Left ventricle myocardium inferior (tissue), 1 donor: ENCODE results near the gene DAG1. TPM values are rescaled to one million over a fixed set of nuclear protein-coding genes. Genes with fewer than 3 reads are reported as not detected.

Experiments
- DNase-seq: peaks from one replicate; pipeline ENCODE4 v3.0.0-alpha.2; 2020
- H3K27ac ChIP-seq: fragments of 200-600 bp; replicated peaks from 2 replicates; pipeline ENCODE4 v1.8.0; 2021
- H3K27me3 ChIP-seq: fragments of 200-600 bp; 2 replicates; pipeline ENCODE4 v1.8.0; 2021; ENCODE audit warnings: low read depth
- H3K36me3 ChIP-seq: fragments of 200-600 bp; 2 replicates; pipeline ENCODE4 v1.8.0; 2021
- H3K4me1 ChIP-seq: fragments of 200-600 bp; 2 replicates; pipeline ENCODE4 v1.8.0; 2021
- H3K4me3 ChIP-seq: fragments of 200-600 bp; 2 replicates; pipeline ENCODE4 v1.8.0; 2021; ENCODE audit warnings: mild to moderate bottlenecking, moderate library complexity
- H3K9me3 ChIP-seq: fragments of 200-600 bp; replicated peaks from 2 replicates; pipeline ENCODE4 v1.8.0; 2021
- intact Hi-C: fragments of 100-400 bp; cut with micrococcal nuclease; formaldehyde crosslinking; loops from one replicate; pipeline ENCODE4 v1.11.0; 2022
- total RNA-seq: library from RNA; stranded (reverse); fragmentation: NEBNext Ultra II Directional; extraction: Animal tissue kit (Norgen Biotek cat#: 25700); gene quantifications from one replicate; pipeline ENCODE4 v1.2.1, GENCODE V29; 2021
- TF ChIP-seq, protein P1 (sequence below): fragments of 200-600 bp; IDR thresholded peaks from 2 replicates; pipeline ENCODE4 v1.8.0; 2021; ENCODE audit warnings: antibody characterized with exemption, mild to moderate bottlenecking, borderline replicate concordance
- donor health status: DM: no; HTN: yes; CAD: no; lungs with severe emphysema.

The DAG1 gene
- total RNA-seq, 1 donor from 2014 or later: 117 TPM

DNA sequence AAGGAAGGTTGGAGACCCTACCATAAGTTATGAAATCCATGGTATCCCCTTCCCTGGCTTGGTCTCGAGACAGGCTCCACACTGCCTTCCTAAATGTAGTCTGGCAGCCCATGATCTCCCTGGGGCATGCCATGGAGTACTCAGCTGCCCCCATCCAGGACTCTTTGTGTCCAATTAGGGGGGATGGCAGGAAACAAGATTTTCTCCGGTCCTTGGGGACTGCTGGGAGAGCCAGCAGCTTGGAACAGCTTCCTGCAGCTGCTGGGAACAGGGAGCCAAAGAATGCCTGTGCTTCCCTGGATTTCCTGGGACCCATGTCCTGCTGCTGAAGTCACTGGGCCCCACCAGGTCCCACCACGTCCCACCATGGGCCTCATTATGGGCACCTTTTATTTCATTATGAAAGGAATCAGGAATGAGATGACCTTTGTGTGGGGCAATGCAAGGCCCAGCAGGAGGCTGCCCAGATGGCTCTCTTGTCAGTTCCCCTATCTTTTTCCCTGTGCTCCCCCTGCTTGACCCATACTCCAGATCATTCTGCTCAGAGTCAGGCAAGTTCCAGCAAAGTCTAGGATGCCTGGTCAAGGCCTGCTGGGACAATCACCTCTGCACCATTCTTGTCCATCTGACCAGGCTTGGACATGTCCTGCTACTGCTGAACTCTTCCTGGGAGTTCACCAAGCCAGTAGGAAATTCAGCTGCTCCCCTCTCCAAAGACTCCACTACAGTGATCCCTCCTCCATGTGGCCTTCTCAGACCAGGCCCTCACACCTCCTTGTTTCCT, 15.0 kb upstream of the DAG1 start:
- TF ChIP-seq, protein P1, sequence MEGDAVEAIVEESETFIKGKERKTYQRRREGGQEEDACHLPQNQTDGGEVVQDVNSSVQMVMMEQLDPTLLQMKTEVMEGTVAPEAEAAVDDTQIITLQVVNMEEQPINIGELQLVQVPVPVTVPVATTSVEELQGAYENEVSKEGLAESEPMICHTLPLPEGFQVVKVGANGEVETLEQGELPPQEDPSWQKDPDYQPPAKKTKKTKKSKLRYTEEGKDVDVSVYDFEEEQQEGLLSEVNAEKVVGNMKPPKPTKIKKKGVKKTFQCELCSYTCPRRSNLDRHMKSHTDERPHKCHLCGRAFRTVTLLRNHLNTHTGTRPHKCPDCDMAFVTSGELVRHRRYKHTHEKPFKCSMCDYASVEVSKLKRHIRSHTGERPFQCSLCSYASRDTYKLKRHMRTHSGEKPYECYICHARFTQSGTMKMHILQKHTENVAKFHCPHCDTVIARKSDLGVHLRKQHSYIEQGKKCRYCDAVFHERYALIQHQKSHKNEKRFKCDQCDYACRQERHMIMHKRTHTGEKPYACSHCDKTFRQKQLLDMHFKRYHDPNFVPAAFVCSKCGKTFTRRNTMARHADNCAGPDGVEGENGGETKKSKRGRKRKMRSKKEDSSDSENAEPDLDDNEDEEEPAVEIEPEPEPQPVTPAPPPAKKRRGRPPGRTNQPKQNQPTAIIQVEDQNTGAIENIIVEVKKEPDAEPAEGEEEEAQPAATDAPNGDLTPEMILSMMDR: no peak
- no peaks in the 10 kb centered on the region for H3K36me3 ChIP-seq
- intact Hi-C loops: no loop called here

DNA sequence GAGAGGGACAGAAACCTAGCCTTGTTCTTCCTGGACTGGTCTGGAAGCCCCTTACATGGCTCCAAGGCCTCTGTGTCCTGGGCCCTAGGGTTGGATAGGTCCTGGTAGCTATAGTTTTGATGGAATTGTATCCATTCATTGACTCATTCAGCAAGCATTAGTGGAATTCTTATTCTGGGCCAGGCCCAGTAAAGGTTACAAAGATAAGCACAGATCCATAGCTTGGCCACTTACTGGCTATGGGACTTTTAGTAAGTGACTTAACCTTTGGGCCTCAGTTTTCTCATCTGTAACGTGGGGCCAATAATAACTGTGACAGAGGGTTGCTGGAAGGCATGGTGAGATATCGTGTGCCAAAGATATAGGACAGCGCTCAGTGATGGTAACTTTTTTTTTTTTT, 13.6 kb upstream of the DAG1 start:
- DNase-seq: no peak
- H3K4me3 ChIP-seq: no peak overlapping the region
- no peaks in the 10 kb centered on the region for H3K36me3 ChIP-seq
- no peaks in the 10 kb centered on the region for H3K27me3 ChIP-seq
- H3K4me1 ChIP-seq: peaks cover 43% of the 10 kb centered on the region
- H3K9me3 ChIP-seq: no peaks in the 10 kb centered on the region
- intact Hi-C loops: no loop called here
- peak overlapping the region; percentile 72 for H3K27ac ChIP-seq
- TF ChIP-seq, protein P1: no peak

More for the DNA sequence above, 15.0 kb upstream of the DAG1 start:
- Histone ChIP-seq H3K4me1 (peaks cover 35% of the 10 kb centered on the region), H3K4me3 (no peak overlapping the region), H3K9me3 (no peaks in the 10 kb centered on the region), H3K27ac (peak overlapping the region; percentile 72), H3K27me3 (no peaks in the 10 kb centered on the region)
- DNase-seq: peak; percentile 26

GRCh38 chr3:49460188-49460890, 9.7 kb upstream of the DAG1 start:
- H3K27ac ChIP-seq: no peak overlapping the region
- H3K27me3 ChIP-seq: no peaks in the 10 kb centered on the region
- intact Hi-C loops: no loop called here
- H3K4me1 ChIP-seq: peaks cover 43% of the 10 kb centered on the region
- H3K4me3 ChIP-seq: no peak overlapping the region
- no peak for DNase-seq
- TF ChIP-seq, protein P1: no peak
- no peaks in the 10 kb centered on the region for H3K9me3 ChIP-seq
- H3K36me3 ChIP-seq: no peaks in the 10 kb centered on the region

DNA sequence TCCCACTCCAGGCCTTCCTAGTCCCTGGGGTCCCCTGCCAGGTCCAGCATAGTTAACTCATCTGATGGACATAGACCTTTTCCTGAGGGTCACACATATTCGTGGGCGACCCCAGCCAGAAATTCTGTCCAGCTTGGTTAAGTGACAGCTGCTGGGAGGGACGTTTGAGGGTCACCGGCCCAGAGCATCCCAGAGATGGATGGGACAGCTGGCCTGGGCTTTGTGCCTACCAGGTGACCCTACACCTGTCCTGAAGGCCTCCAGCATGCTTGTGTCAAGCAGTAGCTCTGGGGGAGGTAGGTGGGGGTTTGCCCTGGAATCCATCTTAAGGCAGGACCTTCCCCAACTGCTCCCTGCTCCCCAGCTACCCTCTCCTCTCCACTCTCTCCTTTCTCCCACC, 9.1 kb upstream of the DAG1 start:
- no peaks in the 10 kb centered on the region for H3K36me3 ChIP-seq
- intact Hi-C loops: no loop called here
- DNase-seq: no peak
- TF ChIP-seq, protein P1: no peak
- H3K27me3 ChIP-seq: no peaks in the 10 kb centered on the region
- peaks cover 43% of the 10 kb centered on the region for H3K4me1 ChIP-seq
- no peak overlapping the region for H3K4me3 ChIP-seq
- peak overlapping the region; percentile 78 for H3K27ac ChIP-seq
- no peaks in the 10 kb centered on the region for H3K9me3 ChIP-seq

GRCh38 chr3:49461443-49462171, 8.5 kb upstream of the DAG1 start:
- Histone ChIP-seq H3K27me3 (no peaks in the 10 kb centered on the region), H3K9me3 (no peaks in the 10 kb centered on the region), H3K4me3 (no peak overlapping the region), H3K4me1 (peaks cover 42% of the 10 kb centered on the region), H3K36me3 (no peaks in the 10 kb centered on the region), H3K27ac (peak overlapping the region; percentile 78)
- intact Hi-C loops: no loop called here
- DNase-seq: no peak
- TF ChIP-seq, protein P1: no peak
